Articular chondrocyte of knee joint (primary cell): ENCODE results near the gene TPP2. TPM values are rescaled to one million over a fixed set of nuclear protein-coding genes. Genes with fewer than 3 reads are reported as not detected.

ENCODE experiments used
- total RNA-seq: library from RNA; depleted of rRNA; stranded (reverse); fragments of >200 nt; gene quantifications from 2 replicates; pipeline ENCODE4 v1.2.3, GENCODE V29; 2012

Gene TPP2
- 65.2 and 86.4 TPM in 2 replicates for total RNA-seq

GRCh38 chr13:102596147-102597028 is at the start of gene TPP2:
TPP2 (plus strand) TSS chr13:102596986; CDS start chr13:102597039, 53 bp downstream.

DNA sequence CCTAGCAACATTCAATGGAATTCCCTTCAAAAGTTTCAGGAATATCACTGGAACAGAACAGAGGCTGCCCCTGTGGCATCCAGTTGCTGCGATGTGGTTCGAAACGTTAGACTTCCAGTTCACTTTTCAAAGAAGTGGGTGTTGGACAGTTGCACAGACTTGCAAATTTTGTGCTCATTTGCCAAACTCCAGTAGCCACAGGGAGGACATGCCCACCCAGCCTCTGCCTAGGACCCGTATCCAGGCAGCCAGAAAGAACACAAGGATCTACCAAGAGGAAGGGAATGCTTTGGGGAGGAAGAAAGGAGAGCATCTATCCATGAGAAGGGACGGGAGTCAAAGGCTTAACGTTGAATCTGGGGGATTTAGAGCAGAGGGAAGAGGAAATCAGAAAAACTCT is 98.2 kb downstream of the TPP2 start, which contains the start of gene METTL21C:
TSS of gene METTL21C (minus strand) at position 108 of the 400 bp plus-strand sequence. CDS start 546 bp downstream, outside the sequence.

Other genes starting within 250 kb of the TPP2 start
- under 0.01 and 0.11 TPM in 2 replicates for gene FGF14, start 194.9 kb upstream of the TPP2 start, total RNA-seq
- gene METTL21C, start 98.1 kb downstream of the TPP2 start, total RNA-seq = 0.11 TPM in 1 of 2 replicates, not detected in the other
- 10.2 and 15.6 TPM in 2 replicates for gene TEX30, start 176.8 kb downstream of the TPP2 start, total RNA-seq
- gene POGLUT2, start 202.0 kb downstream of the TPP2 start, total RNA-seq = 18.2 and 18.8 TPM in 2 replicates
- gene BIVM, start 202.1 kb downstream of the TPP2 start, total RNA-seq = 35.3 and 45.2 TPM in 2 replicates
- gene ERCC5, start 249.0 kb downstream of the TPP2 start, total RNA-seq = 85.6 and 91.8 TPM in 2 replicates